ENCODE results near the gene C11orf87. TPM values are rescaled to one million over a fixed set of nuclear protein-coding genes. Genes with fewer than 3 reads are reported as not detected.

Gene C11orf87
- polyA plus RNA-seq, 1 of the 3 experiments (the other 2 are of a cell fraction) = 0.36 TPM

DNA sequence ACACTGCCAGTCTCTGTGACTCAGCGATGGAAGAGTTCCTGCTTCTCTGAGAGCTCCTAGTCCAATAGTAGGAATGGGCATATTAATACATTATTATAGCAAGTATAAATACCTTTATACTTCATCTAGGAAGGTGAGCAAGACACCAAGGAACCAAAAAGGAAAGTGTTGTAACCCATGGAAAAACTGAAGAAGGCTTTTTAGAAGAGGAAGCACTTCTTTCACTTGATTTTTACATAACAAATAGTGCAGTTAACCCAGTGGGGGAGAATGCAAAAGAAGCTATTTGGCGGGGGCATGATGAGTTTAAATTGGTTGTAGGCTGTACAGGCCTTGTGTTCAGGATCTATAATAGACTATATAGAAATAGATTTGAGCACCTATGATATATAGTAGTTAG lies 31.2 kb upstream of the C11orf87 start:
- Histone ChIP-seq H3K9me2 (no peaks in the 10 kb centered on the region), H3K9ac (no peak overlapping the region), H3K9me3 (no peaks in the 10 kb centered on the region), H4K20me1 (ENCODE audit: insufficient read depth) (no peaks in the 10 kb centered on the region), H3F3A (replicated peaks; ENCODE audit: insufficient read depth) (no peaks in the 10 kb centered on the region), H3K4me3 (ENCODE audit: low read depth in 2 of 2, low read length in 1 of 2) (no peak overlapping the region), H3K79me2 (ENCODE audit: insufficient read depth) (no peaks in the 10 kb centered on the region), H2AFZ (ENCODE audit: low read depth) (no peak overlapping the region), H3K4me2 (no peak overlapping the region), H3K4me1 (ENCODE audit: control insufficient read depth in 1 of 2, insufficient read depth in 2 of 2, low read depth in 1 of 2, low read length in 1 of 2) (peaks cover 0 to 2% of the 10 kb centered on the region in 2 experiments; a peak in 1 of 4 replicates), H3K27me3 (ENCODE audit: insufficient read depth) (no peaks in the 10 kb centered on the region), H3K27ac (ENCODE audit: low read depth in 2 of 2, low read length in 1 of 2) (no peak overlapping the region), H3K36me3 (replicated peaks in 1 of 2; ENCODE audit: control insufficient read depth in 1 of 2, insufficient read depth in 2 of 2, low read length in 1 of 2) (no peaks in the 10 kb centered on the region)
- ChIA-PET POLR2A (no interaction called here), CTCF (interaction anchor here (0.6 kb wide), 1 partner anchor 457 kb away, joined by 3 read pairs; no protein-coding TSS in a partner anchor)
- DNase-seq = no peak
- no peak for TF ChIP-seq MEF2A (IDR thresholded peaks at IDR 0.05; ENCODE audit: borderline replicate concordance, low read depth)
- TF ChIP-seq FOSL2 (IDR thresholded peaks at IDR 0.05; ENCODE audit: borderline replicate concordance, low read depth) = no peak
- no peak for TF ChIP-seq ELF1 (IDR thresholded peaks at IDR 0.05)
- TF ChIP-seq FOXM1 (IDR thresholded peaks at IDR 0.05; ENCODE audit: low read depth) = no peak
- TF ChIP-seq, protein P1, sequence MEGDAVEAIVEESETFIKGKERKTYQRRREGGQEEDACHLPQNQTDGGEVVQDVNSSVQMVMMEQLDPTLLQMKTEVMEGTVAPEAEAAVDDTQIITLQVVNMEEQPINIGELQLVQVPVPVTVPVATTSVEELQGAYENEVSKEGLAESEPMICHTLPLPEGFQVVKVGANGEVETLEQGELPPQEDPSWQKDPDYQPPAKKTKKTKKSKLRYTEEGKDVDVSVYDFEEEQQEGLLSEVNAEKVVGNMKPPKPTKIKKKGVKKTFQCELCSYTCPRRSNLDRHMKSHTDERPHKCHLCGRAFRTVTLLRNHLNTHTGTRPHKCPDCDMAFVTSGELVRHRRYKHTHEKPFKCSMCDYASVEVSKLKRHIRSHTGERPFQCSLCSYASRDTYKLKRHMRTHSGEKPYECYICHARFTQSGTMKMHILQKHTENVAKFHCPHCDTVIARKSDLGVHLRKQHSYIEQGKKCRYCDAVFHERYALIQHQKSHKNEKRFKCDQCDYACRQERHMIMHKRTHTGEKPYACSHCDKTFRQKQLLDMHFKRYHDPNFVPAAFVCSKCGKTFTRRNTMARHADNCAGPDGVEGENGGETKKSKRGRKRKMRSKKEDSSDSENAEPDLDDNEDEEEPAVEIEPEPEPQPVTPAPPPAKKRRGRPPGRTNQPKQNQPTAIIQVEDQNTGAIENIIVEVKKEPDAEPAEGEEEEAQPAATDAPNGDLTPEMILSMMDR (IDR thresholded peaks at IDR 0.05) = no peak
- TF ChIP-seq TAF1 (IDR thresholded peaks at IDR 0.05; ENCODE audit: borderline replicate concordance, low read depth, low read length) = no peak
- WGBS (ENCODE audit: low lambda C conversion rate) = 67% methylated on average over 2 of the region's 2 CpGs

DNA sequence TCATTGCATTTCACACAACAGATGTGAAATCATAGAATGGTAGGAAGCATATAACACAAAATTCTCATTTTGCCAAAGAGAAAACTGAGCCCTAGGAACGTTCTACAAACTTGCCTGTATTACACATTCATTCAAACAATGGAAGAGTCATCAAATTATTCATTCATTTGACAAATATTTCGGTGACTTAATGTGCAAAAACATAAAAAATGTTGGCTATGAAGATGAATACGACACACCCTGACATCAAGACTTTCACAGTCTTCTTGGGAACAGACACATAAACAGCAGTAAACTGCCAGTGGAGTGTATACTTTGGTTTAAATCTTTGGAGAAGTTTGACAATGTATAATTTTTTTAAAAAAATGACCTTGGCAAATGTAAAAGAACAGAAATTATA lies 20.4 kb upstream of the C11orf87 start:
- no peaks in the 10 kb centered on the region for H3K79me2 ChIP-seq (ENCODE audit: insufficient read depth)
- H3K36me3 ChIP-seq (replicated peaks in 1 of 2; ENCODE audit: control insufficient read depth in 1 of 2, insufficient read depth in 2 of 2, low read length in 1 of 2) = no peaks in the 10 kb centered on the region
- H3K4me1 ChIP-seq (ENCODE audit: control insufficient read depth in 1 of 2, insufficient read depth in 2 of 2, low read depth in 1 of 2, low read length in 1 of 2) = no peaks in the 10 kb centered on the region
- H3K9me2 ChIP-seq = no peaks in the 10 kb centered on the region
- no peak overlapping the region for H3K4me3 ChIP-seq (ENCODE audit: low read depth in 2 of 2, low read length in 1 of 2)
- no peak overlapping the region for H3K4me2 ChIP-seq
- POLR2A ChIA-PET = no interaction called here
- H2AFZ ChIP-seq (ENCODE audit: low read depth) = no peak overlapping the region
- no peak overlapping the region for H3K27ac ChIP-seq (ENCODE audit: low read depth in 2 of 2, low read length in 1 of 2)
- H3K9ac ChIP-seq = no peak overlapping the region
- H3K9me3 ChIP-seq = no peaks in the 10 kb centered on the region
- CTCF ChIA-PET = no interaction called here
- H3K27me3 ChIP-seq (ENCODE audit: insufficient read depth) = no peaks in the 10 kb centered on the region
- WGBS (ENCODE audit: low lambda C conversion rate) = 10% methylated on average over 3 of the region's 3 CpGs
- H3F3A ChIP-seq (replicated peaks; ENCODE audit: insufficient read depth) = peaks cover 5% of the 10 kb centered on the region
- no peak for DNase-seq
- TF ChIP-seq RXRA (IDR thresholded peaks at IDR 0.05; ENCODE audit: borderline replicate concordance, low read depth) (no peak), MEF2A (IDR thresholded peaks at IDR 0.05; ENCODE audit: borderline replicate concordance, low read depth) (no peak), TCF12 (IDR thresholded peaks at IDR 0.05) (no peak), FOXM1 (IDR thresholded peaks at IDR 0.05; ENCODE audit: low read depth) (no peak), FOSL2 (IDR thresholded peaks at IDR 0.05; ENCODE audit: borderline replicate concordance, low read depth) (no peak), TAF1 (IDR thresholded peaks at IDR 0.05; ENCODE audit: borderline replicate concordance, low read depth, low read length) (no peak), SIN3A (IDR thresholded peaks at IDR 0.05; ENCODE audit: borderline replicate concordance, low read depth, low read length) (no peak)
- TF ChIP-seq, protein P1 (IDR thresholded peaks at IDR 0.05) = no peak
- no peaks in the 10 kb centered on the region for H4K20me1 ChIP-seq (ENCODE audit: insufficient read depth)
